GM12878 (cell line): ENCODE measurements around the gene PDZD8.
"Not testable (repeated sequence)": the region's sequence is repeated elsewhere in the genome, so short reads cannot be mapped to it uniquely, and the experiment has no call there.

Experiments
- BHLHE40 ChIP-seq, 2 experiments: fragments of 450-650 bp in 1 of 2; IDR thresholded peaks; 2 replicates each; pipeline ENCODE4 v1.6.1; 2011 to 2017; ENCODE audit warnings: low read depth in 2 of 2, borderline replicate concordance in 1 of 2, improper control_type of control experiment in 1 of 2, low read length in 1 of 2, mild to moderate bottlenecking in 1 of 2
- EP300 ChIP-seq, 2 experiments: fragments of 150-350 bp in 1 of 2; IDR thresholded peaks; 2 replicates each; pipeline ENCODE4 v1.6.1; 2011 to 2012; ENCODE audit warnings: low read depth in 2 of 2, low read length in 2 of 2, borderline replicate concordance in 1 of 2, improper control_type of control experiment in 1 of 2, inconsistent platforms in 1 of 2; ENCODE audit not compliant: control insufficient read depth in 1 of 2
- EZH2 ChIP-seq: IDR thresholded peaks from 2 replicates; pipeline ENCODE4 v1.6.1; 2012; ENCODE audit warnings: low read depth, mild to moderate bottlenecking, control low read depth, inconsistent platforms, low read length, borderline replicate concordance; ENCODE audit not compliant: control insufficient read depth
- HCFC1 ChIP-seq: fragments of 150-350 bp; IDR thresholded peaks from 2 replicates; pipeline ENCODE4 v1.6.1; 2014; ENCODE audit warnings: low read length
- KAT2A ChIP-seq: conservative IDR thresholded peaks from 2 replicates; pipeline ENCODE4 v1.6.1; 2011; ENCODE audit warnings: low read depth, low read length; ENCODE audit not compliant: control insufficient read depth
- LARP7 ChIP-seq: fragments of 450-650 bp; IDR thresholded peaks from 2 replicates; pipeline ENCODE4 v1.6.1; 2017; ENCODE audit warnings: mild to moderate bottlenecking
- MAX ChIP-seq: IDR thresholded peaks from 2 replicates; pipeline ENCODE4 v1.6.1; 2012; ENCODE audit warnings: low read depth, low read length, improper control_type of control experiment
- SMAD5 ChIP-seq: IDR thresholded peaks from 2 replicates; pipeline ENCODE4 v1.6.1; 2016; ENCODE audit warnings: antibody characterized with exemption, low read depth
- SUPT20H ChIP-seq: IDR thresholded peaks from 2 replicates; pipeline ENCODE4 v1.6.1; 2011; ENCODE audit warnings: low read depth, mild to moderate bottlenecking, low read length, moderate library complexity, borderline replicate concordance; ENCODE audit not compliant: control insufficient read depth
- TAF1 ChIP-seq: IDR thresholded peaks from 2 replicates; pipeline ENCODE4 v1.6.1; 2011; ENCODE audit warnings: mild to moderate bottlenecking, low read depth, low read length, borderline replicate concordance
- ZNF207 ChIP-seq: fragments of 450-650 bp; IDR thresholded peaks from 2 replicates; pipeline ENCODE4 v1.6.1; 2014; ENCODE audit warnings: antibody characterized with exemption, mild to moderate bottlenecking, borderline replicate concordance
- ZNF217 ChIP-seq: fragments of 450-650 bp; IDR thresholded peaks from 2 replicates; pipeline ENCODE4 v1.6.1; 2017; ENCODE audit warnings: antibody characterized with exemption, mild to moderate bottlenecking
- TF ChIP-seq, protein P1 (sequence below), 3 experiments: IDR thresholded peaks in 2 of 3; conservative IDR thresholded peaks in 1 of 3; 2 replicates each; pipeline ENCODE4 v1.5.1; 2011; ENCODE audit warnings: low read depth in 3 of 3, low read length in 3 of 3, mild to moderate bottlenecking in 3 of 3, control low read depth in 2 of 3, moderate library complexity in 2 of 3, inconsistent platforms in 1 of 3, mixed read lengths in 1 of 3; ENCODE audit not compliant: control insufficient read depth in 2 of 3, insufficient read depth in 1 of 3; ENCODE audit errors: extremely low read depth in 1 of 3
- TF ChIP-seq, protein P2 (sequence below): IDR thresholded peaks from 2 replicates; pipeline ENCODE4 v1.6.1; 2012; ENCODE audit warnings: mild to moderate bottlenecking, low read depth, low read length

GRCh38 chr10:117230107-117230506 is 145.1 kb downstream of the PDZD8 start:
- TF ChIP-seq SUPT20H; KAT2A; EZH2; SMAD5; ZNF217; BHLHE40 (IDR thresholded peaks at IDR 0.05; ENCODE audit: borderline replicate concordance in 1 of 2, low read depth in 2 of 2, low read length in 1 of 2); HCFC1; EP300 (IDR thresholded peaks at IDR 0.05; ENCODE audit: borderline replicate concordance in 1 of 2, control insufficient read depth in 1 of 2, low read depth in 2 of 2, low read length in 2 of 2); MAX; LARP7; TAF1; ZNF207: not testable (repeated sequence)
- TF ChIP-seq, protein P1, sequence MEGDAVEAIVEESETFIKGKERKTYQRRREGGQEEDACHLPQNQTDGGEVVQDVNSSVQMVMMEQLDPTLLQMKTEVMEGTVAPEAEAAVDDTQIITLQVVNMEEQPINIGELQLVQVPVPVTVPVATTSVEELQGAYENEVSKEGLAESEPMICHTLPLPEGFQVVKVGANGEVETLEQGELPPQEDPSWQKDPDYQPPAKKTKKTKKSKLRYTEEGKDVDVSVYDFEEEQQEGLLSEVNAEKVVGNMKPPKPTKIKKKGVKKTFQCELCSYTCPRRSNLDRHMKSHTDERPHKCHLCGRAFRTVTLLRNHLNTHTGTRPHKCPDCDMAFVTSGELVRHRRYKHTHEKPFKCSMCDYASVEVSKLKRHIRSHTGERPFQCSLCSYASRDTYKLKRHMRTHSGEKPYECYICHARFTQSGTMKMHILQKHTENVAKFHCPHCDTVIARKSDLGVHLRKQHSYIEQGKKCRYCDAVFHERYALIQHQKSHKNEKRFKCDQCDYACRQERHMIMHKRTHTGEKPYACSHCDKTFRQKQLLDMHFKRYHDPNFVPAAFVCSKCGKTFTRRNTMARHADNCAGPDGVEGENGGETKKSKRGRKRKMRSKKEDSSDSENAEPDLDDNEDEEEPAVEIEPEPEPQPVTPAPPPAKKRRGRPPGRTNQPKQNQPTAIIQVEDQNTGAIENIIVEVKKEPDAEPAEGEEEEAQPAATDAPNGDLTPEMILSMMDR (IDR thresholded peaks at IDR 0.05 in 2 of 3, conservative IDR thresholded peaks at IDR 0.05 in 1 of 3; ENCODE audit: control insufficient read depth in 2 of 3, extremely low read depth in 1 of 3, insufficient read depth in 1 of 3, low read depth in 3 of 3, low read length in 3 of 3) = not testable (repeated sequence)
- TF ChIP-seq, protein P2, sequence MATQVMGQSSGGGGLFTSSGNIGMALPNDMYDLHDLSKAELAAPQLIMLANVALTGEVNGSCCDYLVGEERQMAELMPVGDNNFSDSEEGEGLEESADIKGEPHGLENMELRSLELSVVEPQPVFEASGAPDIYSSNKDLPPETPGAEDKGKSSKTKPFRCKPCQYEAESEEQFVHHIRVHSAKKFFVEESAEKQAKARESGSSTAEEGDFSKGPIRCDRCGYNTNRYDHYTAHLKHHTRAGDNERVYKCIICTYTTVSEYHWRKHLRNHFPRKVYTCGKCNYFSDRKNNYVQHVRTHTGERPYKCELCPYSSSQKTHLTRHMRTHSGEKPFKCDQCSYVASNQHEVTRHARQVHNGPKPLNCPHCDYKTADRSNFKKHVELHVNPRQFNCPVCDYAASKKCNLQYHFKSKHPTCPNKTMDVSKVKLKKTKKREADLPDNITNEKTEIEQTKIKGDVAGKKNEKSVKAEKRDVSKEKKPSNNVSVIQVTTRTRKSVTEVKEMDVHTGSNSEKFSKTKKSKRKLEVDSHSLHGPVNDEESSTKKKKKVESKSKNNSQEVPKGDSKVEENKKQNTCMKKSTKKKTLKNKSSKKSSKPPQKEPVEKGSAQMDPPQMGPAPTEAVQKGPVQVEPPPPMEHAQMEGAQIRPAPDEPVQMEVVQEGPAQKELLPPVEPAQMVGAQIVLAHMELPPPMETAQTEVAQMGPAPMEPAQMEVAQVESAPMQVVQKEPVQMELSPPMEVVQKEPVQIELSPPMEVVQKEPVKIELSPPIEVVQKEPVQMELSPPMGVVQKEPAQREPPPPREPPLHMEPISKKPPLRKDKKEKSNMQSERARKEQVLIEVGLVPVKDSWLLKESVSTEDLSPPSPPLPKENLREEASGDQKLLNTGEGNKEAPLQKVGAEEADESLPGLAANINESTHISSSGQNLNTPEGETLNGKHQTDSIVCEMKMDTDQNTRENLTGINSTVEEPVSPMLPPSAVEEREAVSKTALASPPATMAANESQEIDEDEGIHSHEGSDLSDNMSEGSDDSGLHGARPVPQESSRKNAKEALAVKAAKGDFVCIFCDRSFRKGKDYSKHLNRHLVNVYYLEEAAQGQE = not testable (repeated sequence)
